HG03108 (cell line): ENCODE data around the gene IGF1.

Experiments used
- ATAC-seq: cut with Tn5 transposase; IDR thresholded peaks from one replicate; pipeline ENCODE4 v1.9.1; 2021; ENCODE audit warnings: moderate library complexity; ENCODE audit not compliant: unreplicated experiment

The IGF1 gene

GRCh38 chr12:102480406-102480805 lies at the start of gene IGF1:
TSS of gene IGF1 (minus strand) at chr12:102480563. CDS start at chr12:102480381, 182 bp downstream.
- ATAC-seq: no peak

GRCh38 chr12:102528111-102528510 lies 47.7 kb upstream of the IGF1 start:
- ATAC-seq: no peak

GRCh38 chr12:102527171-102527720 lies 46.9 kb upstream of the IGF1 start:
- no peak for ATAC-seq

- no peak for ATAC-seq
These were observed 46.3 kb upstream of the IGF1 start for GRCh38 chr12:102526656-102527055.

- no peak for ATAC-seq
These were observed 42.4 kb upstream of the IGF1 start for GRCh38 chr12:102522768-102523167.

- ATAC-seq: no peak
These were observed 41.4 kb upstream of the IGF1 start for GRCh38 chr12:102521662-102522277.

GRCh38 chr12:102518871-102519270 lies 38.5 kb upstream of the IGF1 start:
- ATAC-seq: no peak

GRCh38 chr12:102514696-102515095 lies 34.3 kb upstream of the IGF1 start:
- no peak for ATAC-seq

GRCh38 chr12:102513739-102514138 lies 33.4 kb upstream of the IGF1 start:
- ATAC-seq: no peak

GRCh38 chr12:102513272-102513671 lies 32.9 kb upstream of the IGF1 start:
- ATAC-seq: peak; percentile 78

GRCh38 chr12:102512523-102512922 lies 32.2 kb upstream of the IGF1 start:
- ATAC-seq: no peak

GRCh38 chr12:102511575-102511974 lies 31.2 kb upstream of the IGF1 start:
- no peak for ATAC-seq

- no peak for ATAC-seq
These were observed 30.1 kb upstream of the IGF1 start for GRCh38 chr12:102510463-102510862.

GRCh38 chr12:102510031-102510430 lies 29.7 kb upstream of the IGF1 start:
- no peak for ATAC-seq

- no peak for ATAC-seq
These were observed 28.8 kb upstream of the IGF1 start for GRCh38 chr12:102509123-102509626.

GRCh38 chr12:102508052-102508451 lies 27.7 kb upstream of the IGF1 start:
- ATAC-seq: no peak

GRCh38 chr12:102507301-102507700 lies 26.9 kb upstream of the IGF1 start:
- ATAC-seq: no peak

GRCh38 chr12:102504871-102505270 lies 24.5 kb upstream of the IGF1 start:
- no peak for ATAC-seq

- no peak for ATAC-seq
These were observed 23.9 kb upstream of the IGF1 start for GRCh38 chr12:102504280-102504679.

- no peak for ATAC-seq
These were observed 23.5 kb upstream of the IGF1 start for GRCh38 chr12:102503831-102504230.

- no peak for ATAC-seq
These were observed 22.8 kb upstream of the IGF1 start for GRCh38 chr12:102503056-102503681.

- ATAC-seq: no peak
These were observed 21.4 kb upstream of the IGF1 start for GRCh38 chr12:102501773-102502172.
